IMR-90 (cell line): Measurements from ENCODE around the gene RAB28. TPM values are rescaled to one million over a fixed set of nuclear protein-coding genes. Genes with fewer than 3 reads are reported as not detected.

ENCODE experiments used
- ATAC-seq: fragments of 200-7000 bp; cut with Tn5 transposase; 2 replicates; pipeline ENCODE4 v1.9.1; 2020; ENCODE audit warnings: low read depth, mild to moderate bottlenecking, moderate library complexity
- Bru-seq: library from RNA; stranded (reverse); fragments of 400-500 nt; gene quantifications from one replicate; lab custom pipeline; 2021; lab: Mats Ljungman, UMichigan
- BruChase-seq, 2 experiments: library from RNA; stranded (reverse); fragments of 400-500 nt; gene quantifications; one replicate each; lab custom pipeline; 2021; lab: Mats Ljungman, UMichigan
- BruUV-seq: library from RNA; stranded (reverse); fragments of 400-500 nt; replicated peaks from 2 replicates; lab custom pipeline; 2021; lab: Mats Ljungman, UMichigan
- CTCF ChIA-PET: fragments of 300-600 bp; formaldehyde crosslinking; extraction: SDS; loops from one replicate; lab custom pipeline; 2021; ENCODE audit warnings: antibody characterized with exemption; lab: Yijun Ruan, JAX
- POLR2A ChIA-PET: fragments of 300-600 bp; sonication (Branson Sonifier 250); formaldehyde crosslinking; loops from one replicate; lab custom pipeline; 2022; ENCODE audit warnings: antibody characterized with exemption; ENCODE audit not compliant: unreplicated experiment; lab: Charles Lee
- DNase-seq: peaks from one replicate; pipeline ENCODE4 v3.0.0; 2013
- H2AFZ ChIP-seq: replicated peaks from 2 replicates; pipeline ENCODE3; 2013; ENCODE audit warnings: low read length, mild to moderate bottlenecking; ENCODE audit not compliant: poor library complexity
- H2AK5ac ChIP-seq: 2 replicates; pipeline ENCODE4 v1.6.1; 2013; ENCODE audit warnings: low read depth, low read length, inconsistent platforms
- H2AK9ac ChIP-seq: replicated peaks from 2 replicates; pipeline ENCODE3; 2013; ENCODE audit warnings: mild to moderate bottlenecking, low read depth, low read length, moderate library complexity; ENCODE audit not compliant: poor library complexity
- H2BK120ac ChIP-seq: 2 replicates; pipeline ENCODE4 v1.6.1; 2013; ENCODE audit warnings: low read depth, low read length, inconsistent platforms
- H2BK15ac ChIP-seq: 3 replicates; pipeline ENCODE4 v1.6.1; 2013; ENCODE audit warnings: low read depth, low read length, inconsistent platforms
- H2BK20ac ChIP-seq: 2 replicates; pipeline ENCODE4 v1.6.1; 2013; ENCODE audit warnings: low read depth, mild to moderate bottlenecking, inconsistent platforms, low read length, moderate library complexity
- H2BK5ac ChIP-seq: 2 replicates; pipeline ENCODE4 v1.6.1; 2013; ENCODE audit warnings: mild to moderate bottlenecking, low read depth, low read length, inconsistent platforms; ENCODE audit not compliant: poor library complexity, severe bottlenecking
- H3K14ac ChIP-seq: replicated peaks from 2 replicates; pipeline ENCODE4 v1.6.1; 2013; ENCODE audit warnings: low read depth, low read length, inconsistent platforms
- H3K18ac ChIP-seq: 2 replicates; pipeline ENCODE4 v1.6.1; 2013; ENCODE audit warnings: low read depth, low read length, control low read depth
- H3K23ac ChIP-seq: 2 replicates; pipeline ENCODE4 v1.6.1; 2013; ENCODE audit warnings: low read depth, low read length, inconsistent platforms
- H3K27ac ChIP-seq: 2 replicates; pipeline ENCODE4 v1.5.1; 2013; ENCODE audit warnings: mild to moderate bottlenecking, control low read depth, low read length; ENCODE audit not compliant: insufficient read depth
- H3K27me3 ChIP-seq: 2 replicates; pipeline ENCODE4 v1.6.1; 2013; ENCODE audit warnings: low read length; ENCODE audit not compliant: control insufficient read depth, insufficient read depth
- H3K36me3 ChIP-seq: 2 replicates; pipeline ENCODE4 v1.6.1; 2013; ENCODE audit warnings: low read length, mixed read lengths; ENCODE audit not compliant: control insufficient read depth, insufficient read depth
- H3K4ac ChIP-seq: 2 replicates; pipeline ENCODE4 v1.6.1; 2013; ENCODE audit warnings: low read depth, low read length, inconsistent platforms
- H3K4me1 ChIP-seq: 2 replicates; pipeline ENCODE4 v1.6.1; 2013; ENCODE audit warnings: low read length, mixed read lengths; ENCODE audit not compliant: control insufficient read depth, insufficient read depth
- H3K4me2 ChIP-seq: 2 replicates; pipeline ENCODE4 v1.6.1; 2013; ENCODE audit warnings: low read depth, mild to moderate bottlenecking, control low read depth, low read length, moderate library complexity
- H3K4me3 ChIP-seq: 2 replicates; pipeline ENCODE4 v1.5.1; 2013; ENCODE audit warnings: low read depth, mild to moderate bottlenecking, control low read depth, low read length, moderate library complexity; ENCODE audit not compliant: insufficient read depth
- H3K56ac ChIP-seq: 2 replicates; pipeline ENCODE4 v1.6.1; 2013; ENCODE audit warnings: low read length, inconsistent platforms; ENCODE audit not compliant: insufficient read depth; ENCODE audit errors: extremely low read depth
- H3K79me1 ChIP-seq, 2 experiments: 2 replicates each; pipeline ENCODE4 v1.6.1; 2013; ENCODE audit warnings: low read length in 2 of 2, inconsistent platforms in 1 of 2, low read depth in 1 of 2
- H3K9ac ChIP-seq: 2 replicates; pipeline ENCODE4 v1.6.1; 2013; ENCODE audit warnings: low read depth, low read length, control low read depth
- H3K9me1 ChIP-seq: 2 replicates; pipeline ENCODE4 v1.6.1; 2013; ENCODE audit warnings: low read length, inconsistent platforms; ENCODE audit not compliant: insufficient read depth
- H3K9me3 ChIP-seq: 2 replicates; pipeline ENCODE4 v1.6.1; 2013; ENCODE audit warnings: low read length; ENCODE audit not compliant: control insufficient read depth, insufficient read depth
- H4K20me1 ChIP-seq: 2 replicates; pipeline ENCODE4 v1.6.1; 2013; ENCODE audit warnings: low read length, inconsistent platforms; ENCODE audit not compliant: insufficient read depth
- H4K5ac ChIP-seq: 2 replicates; pipeline ENCODE4 v1.6.1; 2013; ENCODE audit warnings: mild to moderate bottlenecking, low read depth, low read length, control low read depth
- H4K8ac ChIP-seq, 2 experiments: 2 replicates each; pipeline ENCODE4 v1.6.1; 2013; ENCODE audit warnings: low read depth in 2 of 2, low read length in 2 of 2, control low read depth in 1 of 2, inconsistent platforms in 1 of 2
- H4K91ac ChIP-seq: 2 replicates; pipeline ENCODE4 v1.6.1; 2013; ENCODE audit warnings: low read depth, low read length, inconsistent platforms; ENCODE audit not compliant: insufficient read depth
- BHLHE40 ChIP-seq: fragments of 150-350 bp; IDR thresholded peaks from 2 replicates; pipeline ENCODE4 v1.6.1; 2016; ENCODE audit warnings: mild to moderate bottlenecking, low read depth, low read length
- CEBPB ChIP-seq: IDR thresholded peaks from 2 replicates; pipeline ENCODE4 v1.6.1; 2012; ENCODE audit warnings: low read depth, low read length, improper control_type of control experiment
- CHD1 ChIP-seq: IDR thresholded peaks from 2 replicates; pipeline ENCODE4 v1.6.1; 2012; ENCODE audit warnings: low read depth, low read length, improper control_type of control experiment
- MAFK ChIP-seq: IDR thresholded peaks from 2 replicates; pipeline ENCODE4 v1.6.1; 2012; ENCODE audit warnings: low read depth, low read length, improper control_type of control experiment
- MAZ ChIP-seq: IDR thresholded peaks from 2 replicates; pipeline ENCODE4 v1.6.1; 2012; ENCODE audit warnings: low read depth, mild to moderate bottlenecking, low read length, improper control_type of control experiment, moderate library complexity, borderline replicate concordance
- MXI1 ChIP-seq: IDR thresholded peaks from 2 replicates; pipeline ENCODE4 v1.6.1; 2012; ENCODE audit warnings: low read depth, mild to moderate bottlenecking, low read length, moderate library complexity, borderline replicate concordance
- NFE2L2 ChIP-seq: fragments of 150-350 bp; IDR thresholded peaks from 2 replicates; pipeline ENCODE4 v1.6.1; 2016; ENCODE audit warnings: low read depth, mild to moderate bottlenecking, low read length
- RAD21 ChIP-seq: IDR thresholded peaks from 2 replicates; pipeline ENCODE4 v1.6.1; 2012; ENCODE audit warnings: low read length, improper control_type of control experiment
- RCOR1 ChIP-seq: IDR thresholded peaks from 2 replicates; pipeline ENCODE4 v1.6.1; 2012; ENCODE audit warnings: mild to moderate bottlenecking, low read length, improper control_type of control experiment; ENCODE audit not compliant: insufficient replicate concordance
- RFX5 ChIP-seq: IDR thresholded peaks from 2 replicates; pipeline ENCODE4 v1.8.0; 2012; ENCODE audit warnings: low read depth, mild to moderate bottlenecking, low read length, moderate library complexity
- SMC3 ChIP-seq: fragments of 150-350 bp; IDR thresholded peaks from 2 replicates; pipeline ENCODE4 v1.6.1; 2016; ENCODE audit warnings: low read depth, mild to moderate bottlenecking, antibody characterized with exemption, low read length, moderate library complexity
- WGBS, 2 experiments: methylation state at CpG; one replicate each; pipeline versions ENCODE4 v1.1.5 to v1.1.7; 2013; ENCODE audit warnings: missing lambda C conversion rate in 2 of 2; ENCODE audit not compliant: insufficient read length in 1 of 2; ENCODE audit errors: extremely low coverage in 2 of 2; 5-methylcytosine and 5-hydroxymethylcytosine counted together
- dilution Hi-C: fragments of 300-500 bp; cut with HindIII; formaldehyde crosslinking; loops from one replicate; pipeline ENCODE4 v1.14.3; 2018; ENCODE audit warnings: low sequenced_read_pairs; ENCODE audit not compliant: unreplicated experiment
- in situ Hi-C: fragments of 300-500 bp; cut with MboI; formaldehyde crosslinking; loops from 3 replicates; pipeline ENCODE4 v1.14.3; 2019; ENCODE audit warnings: low sequenced_read_pairs, inconsistent platforms, mixed read lengths
- intact Hi-C: fragments of 100-400 bp; cut with micrococcal nuclease; formaldehyde crosslinking; loops from 2 replicates; pipeline ENCODE4 v1.10.0; 2022
- long read RNA-seq: library from polyadenylated mRNA; unstranded; transcript quantifications from one replicate; pipeline ENCODE4 v2.0.0, GENCODE V29; 2021; ENCODE audit not compliant: unreplicated experiment
- polyA plus RNA-seq, 3 experiments: library from polyadenylated mRNA; depleted of rRNA; stranded (reverse); fragments of >200 nt; gene quantifications; 2 replicates each; pipeline ENCODE4 v1.2.3, GENCODE V29; 2012; ENCODE audit warnings: low replicate concordance in 1 of 3
- total RNA-seq: library from RNA; depleted of rRNA; stranded (reverse); fragments of >200 nt; gene quantifications from 2 replicates; pipeline ENCODE4 v1.2.3, GENCODE V29; 2012; rRNA removed
- TF ChIP-seq, protein P1 (sequence below): conservative IDR thresholded peaks from 2 replicates; pipeline ENCODE4 v1.5.1; 2012; ENCODE audit warnings: mild to moderate bottlenecking, low read depth, low read length, improper control_type of control experiment
- TF ChIP-seq, protein P2 (sequence below): fragments of 150-350 bp; IDR thresholded peaks from 2 replicates; pipeline ENCODE4 v1.6.1; 2016; ENCODE audit warnings: low read depth, mild to moderate bottlenecking, low read length, moderate library complexity, borderline replicate concordance

RAB28 gene
- total RNA-seq (7.5 and 11.4 TPM in 2 replicates), polyA plus RNA-seq (2012; rRNA removed) (9.1 and 10.8 TPM in 2 replicates), Bru-seq, nascent RNA (percentile 68 among the genes with signal in this experiment), BruChase-seq, experiment 1, labeled RNA remaining after a 6-hour chase (percentile 57 among the genes with signal in this experiment), BruChase-seq, experiment 2, labeled RNA remaining after a 2-hour chase (percentile 71 among the genes with signal in this experiment)
- 2.4 and 3.1 TPM in 2 replicates for polyA plus RNA-seq (2012; cell fraction: cytosol; rRNA removed)
- polyA plus RNA-seq (2012; cell fraction: nucleus; rRNA removed; ENCODE audit: low replicate concordance): 1.5 and 10.2 TPM in 2 replicates
- long read RNA-seq, transcript RAB28-201 (8 exons, 1,810 nt): major isoform, 13 of 27 reads
- long read RNA-seq, transcript RAB28-202 (7 exons, 1,715 nt): minor isoform, 10 of 27 reads
- long read RNA-seq, partial matches to known transcripts: 1 of 27 reads
- long read RNA-seq, other reads (novel, unspliced or antisense): 1 of 27 reads

DNA sequence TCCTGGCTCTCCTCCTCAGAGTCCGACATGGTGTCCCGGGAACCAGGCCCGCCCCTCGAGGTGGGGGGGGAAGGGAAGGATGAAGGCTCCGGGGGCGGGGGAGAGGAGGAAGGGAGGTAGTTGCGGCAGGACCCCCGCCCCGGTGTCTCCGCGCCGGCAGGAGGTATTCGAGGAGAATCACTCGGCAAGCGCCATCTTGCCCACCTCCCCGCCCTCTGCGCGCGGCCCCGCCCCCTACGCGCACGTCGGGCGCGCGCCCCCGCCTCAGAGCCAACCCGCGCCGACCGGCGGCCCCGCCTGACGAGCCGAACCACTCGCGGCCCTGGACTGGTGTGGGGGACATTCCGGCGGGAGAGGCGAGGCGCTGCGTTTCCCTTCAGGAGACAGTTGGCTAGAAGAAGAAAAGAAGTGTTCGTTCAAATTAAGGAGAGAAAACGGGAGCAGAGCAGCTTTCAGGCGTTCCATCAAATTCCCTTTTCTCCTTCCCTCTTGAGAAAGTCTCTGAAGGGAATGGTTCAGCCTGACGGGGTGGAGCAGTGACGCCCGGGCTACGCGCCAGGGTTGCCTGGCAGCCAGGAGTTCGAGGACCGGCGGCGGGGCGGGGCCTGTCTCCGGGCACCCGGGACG lies at the start of gene RAB28:
TSS of gene RAB28 (minus strand) at position 219 of the 627 bp plus-strand sequence.
- peak within 1 kb of the TSS; percentile 100 for H2BK120ac ChIP-seq
- peak within 1 kb of the TSS; percentile 94 for H2AFZ ChIP-seq
- ATAC-seq: peak; percentile 98
- no peaks in the 10 kb centered on the region for H3K9me1 ChIP-seq
- peak within 1 kb of the TSS; percentile 100 for H3K27ac ChIP-seq
- peak within 1 kb of the TSS; percentile 100 for H4K91ac ChIP-seq
- in situ Hi-C loops (no loop called here), intact Hi-C loops (loop anchor here (2.0 kb wide), 1 partner anchor 61 kb away; the partner anchor contains the start of gene NKX3-2), dilution Hi-C loops (no loop called here)
- CTCF ChIA-PET: interaction anchor here (1.2 kb wide), 1 partner anchor 57 kb away, joined by 3 read pairs; no protein-coding TSS in a partner anchor
- H3K4ac ChIP-seq: peak within 1 kb of the TSS; percentile 99
- H3K27me3 ChIP-seq: no peaks in the 10 kb centered on the region; the same call in 1 of the 2 replicates
- peak within 1 kb of the TSS; percentile 100 for H4K8ac ChIP-seq
- BruUV-seq: no TSS peak
- H2BK20ac ChIP-seq: peak within 1 kb of the TSS; percentile 100
- H3K56ac ChIP-seq: peak within 1 kb of the TSS; percentile 100
- POLR2A ChIA-PET: no interaction called here
- H4K5ac ChIP-seq: peak within 1 kb of the TSS; percentile 99
- H2AK5ac ChIP-seq: peak within 1 kb of the TSS; percentile 7; the same call in 1 of the 2 replicates
- 0% methylated on average over 5 of the region's 59 CpGs; no CpG with 5 or more reads in 1 of the 2 experiments for WGBS, 2 experiments
- H3K9ac ChIP-seq: peak within 1 kb of the TSS; percentile 98
- no peaks in the 10 kb centered on the region for H3K9me3 ChIP-seq
- peak within 1 kb of the TSS; percentile 100 for H3K14ac ChIP-seq
- peaks cover 9% of the 10 kb centered on the region; the same call in 1 of the 2 replicates for H4K20me1 ChIP-seq
- DNase-seq: peak; percentile 93
- no peaks in the 10 kb centered on the region for H3K4me1 ChIP-seq
- peak within 1 kb of the TSS; percentile 100 for H3K18ac ChIP-seq
- H2AK9ac ChIP-seq: peak within 1 kb of the TSS; percentile 59
- peak within 1 kb of the TSS; percentile 99 for H2BK5ac ChIP-seq
- H3K4me2 ChIP-seq: peak within 1 kb of the TSS; percentile 97
- H3K36me3 ChIP-seq: no peaks in the 10 kb centered on the region
- H3K4me3 ChIP-seq: peak within 1 kb of the TSS; percentile 84
- H2BK15ac ChIP-seq: peak within 1 kb of the TSS; percentile 99
- peak within 1 kb of the TSS; percentile 99 for H3K23ac ChIP-seq
- H3K79me1 ChIP-seq: peaks cover 0 to 15% of the 10 kb centered on the region in 2 experiments; a peak in 3 of 4 replicates
- TF ChIP-seq, protein P1, sequence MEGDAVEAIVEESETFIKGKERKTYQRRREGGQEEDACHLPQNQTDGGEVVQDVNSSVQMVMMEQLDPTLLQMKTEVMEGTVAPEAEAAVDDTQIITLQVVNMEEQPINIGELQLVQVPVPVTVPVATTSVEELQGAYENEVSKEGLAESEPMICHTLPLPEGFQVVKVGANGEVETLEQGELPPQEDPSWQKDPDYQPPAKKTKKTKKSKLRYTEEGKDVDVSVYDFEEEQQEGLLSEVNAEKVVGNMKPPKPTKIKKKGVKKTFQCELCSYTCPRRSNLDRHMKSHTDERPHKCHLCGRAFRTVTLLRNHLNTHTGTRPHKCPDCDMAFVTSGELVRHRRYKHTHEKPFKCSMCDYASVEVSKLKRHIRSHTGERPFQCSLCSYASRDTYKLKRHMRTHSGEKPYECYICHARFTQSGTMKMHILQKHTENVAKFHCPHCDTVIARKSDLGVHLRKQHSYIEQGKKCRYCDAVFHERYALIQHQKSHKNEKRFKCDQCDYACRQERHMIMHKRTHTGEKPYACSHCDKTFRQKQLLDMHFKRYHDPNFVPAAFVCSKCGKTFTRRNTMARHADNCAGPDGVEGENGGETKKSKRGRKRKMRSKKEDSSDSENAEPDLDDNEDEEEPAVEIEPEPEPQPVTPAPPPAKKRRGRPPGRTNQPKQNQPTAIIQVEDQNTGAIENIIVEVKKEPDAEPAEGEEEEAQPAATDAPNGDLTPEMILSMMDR: no peak
- TF ChIP-seq MAZ: peak; percentile 86
- no peak for TF ChIP-seq RCOR1
- no peak for TF ChIP-seq SMC3
- TF ChIP-seq, protein P2, sequence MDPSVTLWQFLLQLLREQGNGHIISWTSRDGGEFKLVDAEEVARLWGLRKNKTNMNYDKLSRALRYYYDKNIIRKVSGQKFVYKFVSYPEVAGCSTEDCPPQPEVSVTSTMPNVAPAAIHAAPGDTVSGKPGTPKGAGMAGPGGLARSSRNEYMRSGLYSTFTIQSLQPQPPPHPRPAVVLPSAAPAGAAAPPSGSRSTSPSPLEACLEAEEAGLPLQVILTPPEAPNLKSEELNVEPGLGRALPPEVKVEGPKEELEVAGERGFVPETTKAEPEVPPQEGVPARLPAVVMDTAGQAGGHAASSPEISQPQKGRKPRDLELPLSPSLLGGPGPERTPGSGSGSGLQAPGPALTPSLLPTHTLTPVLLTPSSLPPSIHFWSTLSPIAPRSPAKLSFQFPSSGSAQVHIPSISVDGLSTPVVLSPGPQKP: no peak
- TF ChIP-seq MXI1: no peak; the same call in 1 of the 2 replicates
- TF ChIP-seq RFX5: no peak
- no peak for TF ChIP-seq MAFK
- no peak for TF ChIP-seq NFE2L2
- TF ChIP-seq RAD21: no peak
- peak; percentile 96; the same call in 1 of the 2 replicates for TF ChIP-seq CHD1
- no peak for TF ChIP-seq CEBPB
- peak; percentile 97 for TF ChIP-seq BHLHE40
